Stimulated activated CD8-positive, alpha-beta memory T cell treated with anti-CD3 and anti-CD28 coated beads, Interleukin-2, amount 100 ng/mL, for 1 hour (primary cell): Measurements from ENCODE around the gene KLF2.
"Not testable (repeated sequence)": the region's sequence is repeated elsewhere in the genome, so short reads cannot be mapped to it uniquely, and the experiment has no call there.

ENCODE experiments used
- DNase-seq, 2 donors: peaks; one replicate each; pipeline ENCODE4 v3.0.0-alpha.2; 2020; ENCODE audit warnings: low read depth in 2 of 2

KLF2 gene

DNA sequence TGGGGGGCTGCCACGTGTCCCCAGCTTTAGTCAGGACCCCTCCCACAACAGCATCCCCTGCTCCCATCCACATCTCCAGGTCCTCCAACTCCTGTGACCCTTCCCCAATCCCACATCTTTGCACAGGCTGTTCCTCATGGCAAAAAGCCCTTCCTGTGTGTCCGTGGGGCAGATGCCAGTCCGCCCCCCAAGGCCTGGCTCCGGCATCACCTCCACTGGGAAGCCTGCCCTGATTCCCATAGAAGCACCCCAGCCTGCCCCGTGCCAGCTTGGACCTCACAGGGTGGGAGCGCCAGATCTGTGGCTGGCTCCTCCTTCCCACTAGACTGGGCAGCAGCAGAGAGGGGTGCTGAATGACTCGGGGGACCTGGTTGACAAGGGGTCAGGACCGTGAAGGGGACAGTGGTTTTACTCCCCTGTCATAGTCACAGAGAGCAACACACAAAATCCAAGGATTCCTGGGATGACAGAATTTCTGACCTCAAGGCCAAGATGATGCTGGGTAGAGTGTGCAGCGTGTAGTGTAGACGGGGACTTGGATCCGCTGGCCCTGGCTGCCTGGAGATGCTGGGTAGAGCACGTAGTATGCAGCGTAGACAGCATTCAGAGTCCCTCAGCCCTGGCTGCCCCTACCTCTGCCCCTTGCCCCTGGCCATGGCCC lies 13.3 kb downstream of the KLF2 start:
- no peak for DNase-seq

DNA sequence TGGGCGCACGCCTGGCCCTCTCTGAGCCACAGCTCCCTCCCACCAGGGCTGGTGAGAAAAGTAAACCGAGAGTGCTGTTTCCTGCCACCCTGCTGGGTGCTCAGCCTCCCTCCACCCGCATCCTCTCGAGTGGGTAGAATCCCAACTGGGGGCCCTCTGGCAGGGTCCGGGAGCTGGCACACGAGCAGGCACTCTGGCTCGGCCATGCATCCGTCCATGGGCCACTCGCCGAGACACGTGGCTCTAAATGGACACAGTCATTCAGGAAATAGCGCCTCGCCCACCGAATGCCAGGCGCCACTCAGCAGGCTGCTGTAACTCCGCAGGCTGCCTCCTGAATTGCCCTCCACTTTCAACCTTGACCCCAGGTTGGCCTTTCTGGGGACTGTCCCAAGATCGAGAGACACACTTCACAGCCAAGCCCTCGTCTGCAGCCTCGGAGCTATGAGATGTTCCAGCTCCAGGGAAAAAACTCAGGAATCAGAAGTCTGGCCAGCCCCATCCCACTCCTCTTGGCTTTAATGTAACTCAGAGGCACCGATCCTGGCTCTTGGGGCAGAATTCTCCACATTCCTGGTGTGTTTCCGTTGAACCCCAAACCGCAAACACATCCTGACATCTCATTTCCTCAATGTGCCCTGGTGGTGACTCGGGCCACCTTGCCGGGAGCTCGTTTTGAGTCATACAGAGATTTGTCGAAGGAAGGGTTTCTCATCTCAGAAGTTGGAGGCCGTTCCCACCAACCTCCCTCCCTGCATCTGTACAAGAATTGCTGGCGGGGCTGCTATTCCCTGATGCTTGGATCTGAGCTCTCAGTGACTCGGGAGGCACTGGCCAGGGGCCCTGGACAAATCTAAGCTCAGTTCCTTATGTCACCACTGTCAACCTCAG lies 14.1 kb downstream of the KLF2 start:
- no peak for DNase-seq

GRCh38 chr19:16339361-16339725 lies 14.7 kb downstream of the KLF2 start:
- no peak for DNase-seq

GRCh38 chr19:16340092-16340491 lies 15.5 kb downstream of the KLF2 start:
- DNase-seq: no peak

DNA sequence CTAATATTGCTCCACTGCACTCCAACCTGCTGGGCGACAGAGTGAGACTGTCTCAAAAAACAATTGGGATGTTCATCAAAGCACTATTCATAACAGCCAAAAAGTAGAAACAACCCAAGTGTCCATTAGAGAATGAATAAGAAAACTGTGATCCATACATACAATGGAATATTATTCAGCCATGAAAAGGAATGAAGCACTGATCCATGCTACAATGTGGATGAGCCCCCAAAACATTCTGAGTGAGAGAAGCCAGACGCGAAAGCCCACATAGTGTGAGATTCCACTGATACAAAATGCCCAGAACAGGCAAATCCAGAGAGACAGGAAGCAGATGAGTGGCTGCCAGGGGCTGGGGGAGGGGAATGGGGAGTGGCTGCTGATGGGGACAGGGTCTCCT lies 16.0 kb downstream of the KLF2 start:
- DNase-seq: no peak

DNA sequence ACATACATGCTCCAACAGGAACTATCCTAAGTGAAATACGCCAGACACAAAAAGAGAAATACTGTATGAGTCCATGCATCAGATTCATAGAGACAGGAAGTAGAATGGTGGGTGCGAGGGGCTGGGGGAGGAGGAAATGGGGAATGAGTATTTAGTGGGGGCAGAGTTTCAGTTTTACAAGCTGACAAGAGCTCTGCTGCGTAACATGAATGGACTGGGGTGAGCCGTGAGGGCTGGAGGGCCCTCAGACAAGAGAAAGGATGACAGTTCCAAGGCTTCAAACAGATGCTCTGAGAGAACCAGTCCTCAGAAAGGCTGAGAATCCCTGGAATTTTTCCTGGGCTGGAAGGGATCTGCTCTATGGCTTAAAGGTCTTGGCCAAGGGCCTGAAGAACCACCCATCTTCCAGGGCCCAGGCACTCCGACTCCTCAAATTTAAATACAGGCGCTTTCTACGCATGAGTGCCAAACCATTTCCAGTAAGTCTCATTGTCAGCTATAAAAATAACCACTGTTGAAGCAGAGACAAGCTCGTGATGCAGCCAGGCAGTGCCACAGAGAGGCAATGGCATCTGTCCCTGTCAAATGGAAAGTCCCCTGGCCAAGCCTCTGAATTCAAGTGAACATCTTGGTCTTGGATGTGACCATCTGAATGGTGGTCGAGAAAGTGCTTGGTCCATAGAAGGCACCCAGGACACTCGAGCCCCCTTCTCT lies 17.5 kb downstream of the KLF2 start:
- no peak for DNase-seq

- DNase-seq: no peak
Measured at GRCh38 chr19:16343156-16343555, 18.5 kb downstream of the KLF2 start.

- no peak for DNase-seq
Measured at GRCh38 chr19:16345457-16345856, 20.8 kb downstream of the KLF2 start.

DNA sequence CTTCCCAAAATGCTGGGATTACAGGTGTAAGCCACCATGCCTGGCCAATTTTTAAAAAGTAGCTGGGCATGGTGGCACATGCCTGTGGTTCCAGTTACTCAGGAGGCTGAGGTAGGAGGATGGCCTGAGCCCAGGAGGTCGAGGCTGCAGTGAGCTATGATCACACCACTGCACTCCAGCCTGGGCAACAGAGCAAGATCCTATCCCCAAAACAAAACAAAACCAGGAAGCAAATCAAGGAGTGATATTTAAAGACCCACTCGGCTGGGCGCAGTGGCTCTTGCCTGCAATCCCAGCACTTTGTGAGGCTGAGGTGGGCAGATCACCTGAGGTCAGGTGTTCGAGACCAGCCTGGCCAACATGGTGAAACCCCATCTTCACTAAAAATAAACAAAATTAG lies 22.5 kb downstream of the KLF2 start:
- DNase-seq: not testable (repeated sequence)

- no peak for DNase-seq
Measured at GRCh38 chr19:16347706-16348105, 23.1 kb downstream of the KLF2 start.

- no peak for DNase-seq
Measured at GRCh38 chr19:16349551-16350152, 25.0 kb downstream of the KLF2 start.

DNA sequence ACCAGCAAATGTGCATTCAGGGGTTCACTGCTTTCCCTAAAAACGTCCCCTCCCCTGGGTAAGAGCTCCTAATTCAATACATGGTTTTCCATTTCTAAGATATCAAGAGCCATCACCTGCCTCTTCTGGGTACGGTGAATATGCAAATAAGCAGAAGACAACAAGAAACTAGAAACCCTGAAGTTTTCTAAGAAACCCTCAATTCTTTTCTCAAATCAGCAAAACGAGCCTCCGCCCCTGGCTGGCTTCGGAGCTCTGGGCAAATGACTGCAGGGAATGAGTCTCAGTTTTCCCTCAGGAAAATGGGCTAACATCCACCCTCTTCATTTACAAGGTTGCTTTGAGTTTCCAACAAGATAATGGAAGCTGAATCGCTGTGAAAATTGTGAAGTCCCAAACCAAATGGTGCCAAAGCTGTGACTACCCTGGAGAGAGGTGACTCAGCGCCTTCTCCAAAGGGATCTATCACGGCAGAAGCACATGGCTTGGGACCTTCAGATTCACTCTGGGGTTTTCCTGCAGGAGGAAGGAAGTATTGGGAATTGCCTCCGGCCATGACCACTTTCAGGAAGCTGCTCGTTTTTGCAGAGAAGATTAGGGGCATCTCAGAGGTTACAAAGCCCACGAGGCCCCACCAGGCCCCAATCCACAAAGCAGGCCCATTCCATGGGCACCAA lies 26.6 kb downstream of the KLF2 start:
- DNase-seq: no peak

GRCh38 chr19:16355293-16356043 lies 30.8 kb downstream of the KLF2 start:
- no peak for DNase-seq

DNA sequence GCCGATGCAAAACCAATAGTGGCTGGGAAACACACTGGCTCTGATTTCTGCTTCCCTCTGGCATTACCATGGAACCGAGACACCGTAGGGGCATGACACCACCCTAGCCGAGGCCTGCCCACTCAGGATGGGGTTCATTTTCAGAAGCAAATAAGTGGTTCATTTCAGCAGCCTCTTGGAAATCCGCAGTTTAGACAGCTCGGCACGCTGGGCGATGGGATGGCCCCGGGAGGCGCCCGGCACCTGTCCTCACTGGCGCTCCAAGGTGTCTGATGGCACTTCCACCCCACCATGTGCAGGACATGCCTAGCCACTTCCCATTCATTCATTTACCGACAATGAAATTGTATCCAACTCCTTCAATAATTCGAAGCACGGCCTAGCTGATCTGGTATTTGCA lies 33.8 kb downstream of the KLF2 start:
- DNase-seq: no peak

DNA sequence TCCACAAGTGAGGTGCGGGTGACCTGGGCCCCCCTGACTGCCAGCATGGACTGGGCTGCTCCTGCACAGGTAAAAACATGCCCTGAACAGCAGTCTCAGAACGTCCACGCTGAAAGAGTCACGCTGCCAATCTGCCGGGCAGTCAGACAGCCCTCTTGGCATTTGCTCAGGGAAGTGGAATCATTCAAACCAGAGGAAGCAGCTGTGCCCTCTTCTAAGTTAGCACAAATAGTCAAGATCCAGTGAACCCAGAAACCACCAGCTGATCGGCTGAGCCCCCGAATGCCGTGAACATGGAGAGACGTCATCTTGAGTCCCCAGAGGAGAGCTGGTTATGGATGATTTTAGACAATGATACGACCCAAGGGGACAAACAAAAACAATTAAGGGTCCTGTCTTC lies 34.4 kb downstream of the KLF2 start:
- no peak for DNase-seq

GRCh38 chr19:16359964-16360363 lies 35.3 kb downstream of the KLF2 start:
- DNase-seq: no peak

DNA sequence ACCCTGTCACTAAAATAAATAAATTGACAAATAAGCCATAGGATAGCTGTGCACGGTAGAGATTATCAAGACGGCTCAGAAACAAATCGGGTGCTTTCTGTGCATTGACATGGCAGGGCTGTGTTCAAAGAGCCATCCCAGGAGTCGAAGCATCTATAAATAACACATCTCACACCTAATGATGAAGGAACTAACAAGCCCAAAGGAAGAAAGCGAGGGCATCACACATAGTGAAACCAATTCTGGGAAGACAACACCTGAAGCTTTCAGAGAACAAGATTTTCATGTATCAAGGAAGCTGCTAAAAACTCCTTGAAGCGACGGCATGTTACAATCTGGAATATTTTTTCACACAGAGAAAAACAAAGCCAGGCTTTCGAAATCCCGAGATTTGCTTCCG lies 36.1 kb downstream of the KLF2 start:
- DNase-seq: no peak

DNA sequence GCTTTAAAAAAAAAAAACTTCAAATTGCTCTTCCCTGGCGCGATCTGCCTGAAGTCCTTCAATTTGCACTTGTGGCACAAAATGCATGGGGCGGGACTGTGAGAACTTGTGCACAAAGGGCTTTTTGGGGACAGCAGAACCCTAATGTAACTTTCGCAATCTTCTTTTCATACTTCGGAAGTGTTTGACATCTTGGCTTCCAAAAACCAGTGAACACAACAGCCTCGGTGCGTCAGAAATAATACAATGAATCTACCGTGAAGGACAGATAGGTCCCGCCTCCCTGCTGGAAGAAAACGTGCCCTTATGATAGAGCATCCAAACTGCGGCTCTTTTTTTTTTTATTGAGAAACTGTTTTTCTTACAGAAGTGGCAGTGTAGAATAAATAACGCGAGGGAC lies 36.6 kb downstream of the KLF2 start:
- DNase-seq: no peak

GRCh38 chr19:16361926-16362325 lies 37.3 kb downstream of the KLF2 start:
- no peak for DNase-seq

- DNase-seq: no peak
Measured at GRCh38 chr19:16363133-16363851, 38.7 kb downstream of the KLF2 start.
